Limb (tissue), 2 donors: ENCODE data around the gene ACTR3.
"Not testable (repeated sequence)": the region's sequence is repeated elsewhere in the genome, so short reads cannot be mapped to it uniquely, and the experiment has no call there.

Experiments used
- DNase-seq, 2 donors: peaks; one replicate each; pipeline ENCODE4 v3.0.0-alpha.2; 2016; ENCODE audit errors: extremely low spot score in 2 of 2

ACTR3 gene

DNA sequence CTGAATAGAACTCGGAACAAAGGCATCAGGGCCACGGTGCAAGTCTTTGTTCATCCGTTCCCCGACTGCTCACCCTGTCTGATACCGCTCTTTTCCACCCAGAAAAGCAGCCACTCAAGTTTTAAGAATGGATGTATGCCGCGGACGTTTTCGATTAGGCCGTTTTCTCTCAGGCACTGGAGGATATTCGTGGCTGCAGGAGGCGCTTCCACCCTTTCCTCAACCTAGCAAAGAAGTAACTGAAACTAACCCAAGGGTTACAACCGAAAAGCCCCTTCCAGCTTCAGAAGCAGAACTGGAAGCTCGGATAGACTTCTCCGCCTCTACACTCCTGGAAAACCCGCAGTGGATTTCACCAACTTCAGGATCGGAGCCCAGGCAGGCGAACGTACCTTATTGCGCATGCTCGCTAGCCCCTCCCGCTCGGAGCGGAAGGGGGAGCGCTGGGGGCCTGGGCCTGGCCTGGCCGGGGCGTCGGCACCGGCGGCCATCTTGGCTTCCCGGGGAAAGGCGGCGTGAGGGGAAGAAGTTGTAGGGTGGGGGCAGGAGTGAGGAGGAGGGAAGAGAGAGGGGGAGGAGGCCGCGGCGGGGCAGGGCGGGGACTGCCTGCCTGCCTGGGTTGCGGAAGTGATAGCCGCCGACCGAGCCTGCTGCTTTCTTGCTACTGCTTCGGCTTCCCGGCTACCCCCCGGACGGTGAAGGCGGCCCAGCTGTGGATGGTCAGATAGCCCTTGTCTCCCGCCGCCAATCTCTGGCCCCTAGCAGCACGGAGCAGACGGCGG is at the start of gene ACTR3:
ACTR3 (plus strand) TSS at position 619 of the 782 bp plus-strand sequence. CDS start 191 bp downstream, outside the sequence.
- peak; percentile 99 to 100 for DNase-seq

DNA sequence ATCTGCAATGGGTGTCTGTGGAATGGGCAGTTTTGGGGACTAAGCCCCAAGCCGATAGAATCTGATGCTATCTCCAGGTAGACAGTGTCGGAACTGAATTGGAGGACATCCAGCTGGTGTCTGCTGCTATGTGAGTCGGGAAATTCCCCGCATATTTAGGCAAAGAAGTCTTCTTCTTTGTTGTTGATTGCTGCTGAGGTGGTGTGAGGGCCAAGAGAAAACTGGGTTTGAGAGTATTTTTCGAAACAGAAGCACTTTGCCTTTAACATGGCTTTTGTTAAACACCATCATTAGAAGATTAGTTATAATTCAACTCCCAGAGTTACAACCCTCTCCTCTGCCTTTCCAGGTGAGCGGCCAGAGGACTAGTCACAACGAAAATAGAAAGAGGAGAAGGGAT is 49.4 kb upstream of the ACTR3 start:
- no peak for DNase-seq

DNA sequence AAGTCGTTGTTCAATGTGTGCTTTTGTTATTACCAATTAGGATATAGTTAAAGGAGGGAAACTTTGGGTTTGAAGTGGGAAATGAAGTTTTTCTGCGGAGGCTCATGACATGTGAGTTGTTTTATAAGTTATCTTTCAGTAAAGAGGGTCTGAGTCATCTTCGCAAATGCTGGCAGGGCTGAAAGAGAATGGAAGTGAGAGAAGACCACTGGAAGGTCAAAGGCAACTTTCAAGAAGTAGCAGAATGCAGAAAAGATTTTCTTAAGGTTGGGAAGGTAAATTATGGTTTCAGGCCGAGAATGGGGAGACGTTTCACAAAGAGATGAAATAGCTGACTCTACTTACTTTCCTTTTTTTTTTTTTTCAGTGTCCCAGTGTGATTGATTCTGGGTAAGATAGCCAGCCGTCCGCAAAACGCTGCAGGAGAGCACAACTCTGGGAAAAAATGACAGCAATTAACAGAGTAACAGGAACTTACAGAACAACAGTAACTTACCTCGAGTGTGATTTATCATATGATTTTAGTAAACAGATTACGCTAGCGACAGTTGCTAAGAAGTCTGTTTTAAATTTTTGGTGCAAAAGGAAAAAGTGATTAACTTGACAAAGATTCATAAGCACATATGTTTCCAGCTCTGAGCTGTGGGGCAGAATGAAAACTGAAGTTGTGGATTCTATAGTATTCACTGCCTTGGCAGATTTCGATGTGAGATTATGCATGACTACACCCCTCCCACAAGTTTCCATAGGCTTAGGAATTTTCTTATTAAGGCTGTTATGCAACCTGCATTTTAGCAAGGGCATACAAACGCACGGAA is 46.8 kb upstream of the ACTR3 start:
- no peak for DNase-seq

DNA sequence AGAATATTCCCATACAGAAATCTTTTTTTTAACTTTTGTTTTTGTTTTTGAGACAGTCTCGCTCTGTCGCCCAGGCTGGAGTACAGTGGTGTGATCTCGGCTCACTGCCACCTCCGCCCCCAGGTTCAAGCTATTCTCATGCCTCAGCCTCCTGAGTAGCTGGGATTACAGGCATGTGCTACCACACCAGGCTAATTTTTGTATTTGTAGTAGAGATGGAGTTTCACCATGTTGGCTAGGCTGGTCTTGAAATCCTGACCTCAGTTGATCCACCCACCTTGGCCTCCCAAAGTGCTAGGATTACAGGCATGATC is 46.2 kb upstream of the ACTR3 start:
- DNase-seq = not testable (repeated sequence)

DNA sequence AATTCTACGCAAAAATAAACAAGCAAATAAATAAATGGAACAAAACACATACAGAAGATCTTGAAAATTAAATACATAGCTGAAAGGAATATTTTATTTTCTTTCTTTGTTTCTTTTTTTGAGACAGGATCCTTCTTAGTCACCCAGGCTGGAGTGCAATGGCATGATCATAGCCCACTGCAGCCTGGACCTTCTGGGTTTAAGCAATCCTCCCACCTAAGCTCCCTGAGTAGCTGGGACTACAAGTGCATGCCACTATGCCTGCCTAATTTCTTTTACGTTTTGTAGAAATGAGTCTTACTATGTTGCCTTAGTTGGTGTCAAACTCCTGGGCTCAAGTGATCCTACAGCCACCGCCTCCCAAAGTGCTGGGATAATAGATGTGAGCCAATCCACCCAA is 44.6 kb upstream of the ACTR3 start:
- DNase-seq = no peak

GRCh38 chr2:113845796-113846195 is 44.1 kb upstream of the ACTR3 start:
- not testable (repeated sequence) for DNase-seq

DNA sequence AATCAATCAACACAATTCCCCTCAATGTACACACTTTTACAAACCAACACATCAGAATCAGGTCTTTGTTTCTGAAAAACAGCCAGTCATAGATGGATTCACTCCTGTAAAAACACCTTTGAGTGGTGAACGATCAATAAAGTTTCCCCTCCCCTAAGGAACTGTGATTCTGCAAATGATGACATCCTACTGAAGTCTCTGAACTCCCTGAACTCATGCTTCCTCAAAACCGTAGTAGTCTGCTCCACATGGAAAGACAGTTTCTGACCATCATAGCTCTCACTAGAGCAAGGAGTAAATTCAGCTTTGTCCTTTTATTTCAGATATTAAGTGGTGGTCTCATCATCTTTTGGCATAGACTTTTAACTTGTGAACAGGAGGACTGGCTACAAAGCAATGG is 43.5 kb upstream of the ACTR3 start:
- DNase-seq = no peak

DNA sequence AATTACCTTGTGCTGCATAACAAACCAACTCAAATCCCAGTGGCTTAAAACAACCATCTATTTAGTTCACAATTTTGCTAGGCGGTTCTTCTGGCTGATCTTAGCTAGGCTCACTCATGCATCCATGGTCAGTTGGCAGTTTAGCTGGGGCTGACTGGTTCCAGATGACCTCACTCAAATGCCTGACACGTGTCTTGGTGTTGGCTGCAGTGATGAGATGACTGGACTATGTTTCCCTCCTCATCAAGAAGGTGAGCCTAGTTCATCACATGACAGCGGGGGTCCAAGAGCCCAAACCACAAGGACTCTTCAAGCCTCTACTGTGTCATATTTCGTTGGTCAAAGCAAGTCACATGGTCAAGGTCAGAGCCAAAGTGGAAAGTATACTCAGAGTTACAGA is 42.7 kb upstream of the ACTR3 start:
- DNase-seq = no peak

DNA sequence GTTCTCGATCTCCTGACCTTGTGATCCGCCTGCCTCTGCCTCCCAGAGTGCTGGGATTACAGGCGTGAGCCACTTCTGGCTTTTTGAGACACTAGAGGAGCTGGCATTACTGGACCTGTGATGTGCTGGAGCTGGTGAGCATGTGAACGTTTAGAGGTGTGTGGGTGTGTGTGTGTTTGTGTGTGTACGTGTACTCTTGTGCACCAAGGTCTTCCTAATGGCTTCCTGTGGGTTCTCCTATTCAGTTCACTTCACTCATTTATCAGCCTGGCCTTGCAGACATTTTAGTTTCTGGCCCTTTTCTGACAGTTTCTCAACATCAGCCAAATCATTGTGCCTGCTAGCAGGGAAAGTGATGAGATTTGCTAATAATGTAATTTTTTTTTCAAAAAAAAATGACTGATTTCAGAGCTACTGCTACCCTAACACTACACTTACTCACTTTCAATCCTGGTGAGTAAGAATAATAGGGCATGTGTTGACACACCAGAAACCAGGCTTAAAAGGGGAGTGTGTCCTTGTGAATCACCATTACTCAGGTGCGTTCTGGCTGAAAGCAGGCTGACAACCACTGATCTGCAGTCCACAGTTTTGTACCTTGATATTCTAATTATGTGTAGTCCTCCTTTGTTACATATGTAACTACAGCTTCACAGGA is 41.0 kb upstream of the ACTR3 start:
- DNase-seq = no peak

DNA sequence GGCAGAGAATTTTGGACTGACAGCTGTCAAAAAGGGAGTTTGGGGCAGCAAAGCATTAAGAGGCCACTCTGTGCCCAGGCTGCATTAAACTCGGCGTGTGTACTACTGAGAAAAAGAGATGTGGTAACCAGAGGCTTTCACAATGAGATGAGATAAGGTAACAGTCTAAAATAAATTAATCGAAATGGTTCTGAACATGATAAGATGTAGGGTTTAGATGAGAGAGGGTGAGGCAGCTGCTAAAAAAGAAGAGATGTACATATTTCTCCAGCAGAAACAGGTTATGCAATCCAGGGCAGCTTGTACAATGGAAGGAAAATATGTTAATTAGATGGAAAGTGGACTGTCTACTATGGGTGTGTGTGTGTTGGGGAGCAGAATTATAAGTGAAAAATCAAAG is 39.2 kb upstream of the ACTR3 start:
- no peak for DNase-seq

- no peak for DNase-seq
These were observed 38.2 kb upstream of the ACTR3 start for GRCh38 chr2:113851640-113852039.

DNA sequence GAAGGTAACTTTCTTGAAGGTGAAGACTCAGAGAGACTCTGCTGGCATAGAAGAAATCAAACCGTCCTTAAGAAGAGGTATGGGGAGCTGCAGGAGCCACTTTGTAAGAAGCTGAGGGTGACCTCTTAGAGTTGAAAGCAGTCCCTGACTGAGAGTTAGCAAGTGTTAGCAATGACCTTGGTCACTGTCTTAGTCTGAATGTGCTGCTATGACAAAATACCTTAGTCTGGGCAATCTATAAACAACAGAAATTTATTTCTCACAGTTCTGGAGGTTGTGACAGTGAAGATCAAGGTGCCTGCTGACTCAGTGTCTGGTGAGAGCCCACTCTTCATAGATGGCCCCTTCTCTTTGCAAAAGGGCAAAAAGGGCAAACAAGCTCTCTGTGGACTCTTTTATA is 35.7 kb upstream of the ACTR3 start:
- DNase-seq = no peak

- no peak for DNase-seq
These were observed 34.7 kb upstream of the ACTR3 start for GRCh38 chr2:113854970-113855740.

GRCh38 chr2:113857464-113857863 is 32.4 kb upstream of the ACTR3 start:
- no peak for DNase-seq

DNA sequence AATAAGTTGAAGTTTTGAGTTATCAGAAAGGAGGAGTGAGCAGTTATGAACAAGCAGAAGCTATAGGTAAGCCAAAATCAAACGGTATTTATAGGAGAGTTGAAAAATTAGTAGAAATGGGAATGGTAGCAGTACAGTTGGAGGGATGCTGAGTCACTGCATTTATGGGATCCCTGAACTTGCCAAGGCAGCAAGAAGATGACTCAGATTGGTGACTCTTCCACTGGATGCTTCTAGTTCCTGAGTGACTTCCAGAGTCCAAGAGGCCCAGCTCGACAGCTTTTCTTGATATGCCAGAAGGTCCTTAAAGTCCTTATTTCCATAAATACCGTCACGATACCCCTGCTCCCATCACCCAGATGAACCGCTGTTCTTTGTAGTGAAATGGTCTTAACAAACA is 31.1 kb upstream of the ACTR3 start:
- DNase-seq = no peak

GRCh38 chr2:113861740-113862139 is 28.1 kb upstream of the ACTR3 start:
- no peak for DNase-seq

- DNase-seq = no peak
These were observed 26.7 kb upstream of the ACTR3 start for GRCh38 chr2:113863144-113863543.

- DNase-seq = no peak
These were observed 22.3 kb upstream of the ACTR3 start for GRCh38 chr2:113867571-113867970.

- no peak for DNase-seq
These were observed 20.6 kb upstream of the ACTR3 start for GRCh38 chr2:113869253-113869652.

DNA sequence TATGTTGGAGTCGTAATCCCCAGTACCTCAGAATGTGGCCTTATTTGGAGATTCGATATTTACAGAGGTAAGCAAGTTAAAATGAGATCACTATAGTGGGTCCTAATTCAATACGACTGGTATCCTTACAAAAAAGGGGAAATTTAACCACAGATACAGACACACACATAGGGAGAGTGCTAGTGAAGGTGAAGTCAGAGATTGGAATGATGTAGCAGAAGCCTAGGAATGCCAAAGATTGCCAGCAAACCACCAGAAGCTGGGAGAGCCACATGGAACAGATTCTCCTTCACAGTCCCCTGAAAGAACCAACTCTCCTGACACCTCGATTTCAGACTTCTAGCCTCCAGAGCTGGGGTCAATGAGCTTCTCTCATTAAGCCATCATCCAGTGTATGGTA is 17.7 kb upstream of the ACTR3 start:
- no peak for DNase-seq

DNA sequence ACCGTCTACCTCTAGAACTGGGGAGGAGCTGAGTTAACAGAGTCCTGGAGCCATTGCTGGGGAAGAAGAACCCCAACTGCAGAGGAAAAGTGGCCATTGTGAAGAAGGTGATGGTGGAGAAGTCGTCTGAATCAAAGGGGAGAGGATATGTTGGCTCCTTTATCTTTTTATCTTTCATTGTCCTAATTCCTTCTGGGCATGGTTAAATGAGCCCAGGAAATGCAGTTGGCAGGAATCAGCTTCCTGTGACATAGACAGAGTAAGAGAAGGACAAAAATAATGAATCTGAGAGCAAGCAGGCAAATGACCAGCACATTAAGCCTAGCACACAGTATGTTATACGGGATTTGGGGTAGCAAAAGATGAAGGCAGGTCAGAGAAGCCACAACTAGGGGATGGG is 16.0 kb upstream of the ACTR3 start:
- DNase-seq = no peak

DNA sequence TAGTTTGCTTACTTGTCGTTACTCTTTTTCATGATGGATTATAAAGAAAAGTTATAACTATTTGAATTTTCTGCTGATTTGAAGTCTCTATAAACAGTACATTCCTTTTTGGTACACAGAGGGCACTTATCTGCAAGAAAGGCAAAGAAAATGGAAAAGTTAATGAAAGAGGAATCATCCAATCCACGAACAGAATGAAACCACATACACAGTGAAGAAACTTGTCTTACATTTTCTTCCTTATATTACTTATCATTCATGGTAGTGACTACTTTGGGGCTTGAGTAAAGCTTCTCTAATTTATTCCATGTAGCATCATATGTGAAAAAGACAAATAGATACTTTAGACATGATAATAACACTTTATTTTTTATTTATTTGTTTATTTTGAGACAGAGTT is 14.8 kb upstream of the ACTR3 start:
- no peak for DNase-seq
